ENCODE data around the gene ABCA9.
"Not testable (repeated sequence)": the region's sequence is repeated elsewhere in the genome, so short reads cannot be mapped to it uniquely, and the experiment has no call there.

Gene ABCA9, protein sequence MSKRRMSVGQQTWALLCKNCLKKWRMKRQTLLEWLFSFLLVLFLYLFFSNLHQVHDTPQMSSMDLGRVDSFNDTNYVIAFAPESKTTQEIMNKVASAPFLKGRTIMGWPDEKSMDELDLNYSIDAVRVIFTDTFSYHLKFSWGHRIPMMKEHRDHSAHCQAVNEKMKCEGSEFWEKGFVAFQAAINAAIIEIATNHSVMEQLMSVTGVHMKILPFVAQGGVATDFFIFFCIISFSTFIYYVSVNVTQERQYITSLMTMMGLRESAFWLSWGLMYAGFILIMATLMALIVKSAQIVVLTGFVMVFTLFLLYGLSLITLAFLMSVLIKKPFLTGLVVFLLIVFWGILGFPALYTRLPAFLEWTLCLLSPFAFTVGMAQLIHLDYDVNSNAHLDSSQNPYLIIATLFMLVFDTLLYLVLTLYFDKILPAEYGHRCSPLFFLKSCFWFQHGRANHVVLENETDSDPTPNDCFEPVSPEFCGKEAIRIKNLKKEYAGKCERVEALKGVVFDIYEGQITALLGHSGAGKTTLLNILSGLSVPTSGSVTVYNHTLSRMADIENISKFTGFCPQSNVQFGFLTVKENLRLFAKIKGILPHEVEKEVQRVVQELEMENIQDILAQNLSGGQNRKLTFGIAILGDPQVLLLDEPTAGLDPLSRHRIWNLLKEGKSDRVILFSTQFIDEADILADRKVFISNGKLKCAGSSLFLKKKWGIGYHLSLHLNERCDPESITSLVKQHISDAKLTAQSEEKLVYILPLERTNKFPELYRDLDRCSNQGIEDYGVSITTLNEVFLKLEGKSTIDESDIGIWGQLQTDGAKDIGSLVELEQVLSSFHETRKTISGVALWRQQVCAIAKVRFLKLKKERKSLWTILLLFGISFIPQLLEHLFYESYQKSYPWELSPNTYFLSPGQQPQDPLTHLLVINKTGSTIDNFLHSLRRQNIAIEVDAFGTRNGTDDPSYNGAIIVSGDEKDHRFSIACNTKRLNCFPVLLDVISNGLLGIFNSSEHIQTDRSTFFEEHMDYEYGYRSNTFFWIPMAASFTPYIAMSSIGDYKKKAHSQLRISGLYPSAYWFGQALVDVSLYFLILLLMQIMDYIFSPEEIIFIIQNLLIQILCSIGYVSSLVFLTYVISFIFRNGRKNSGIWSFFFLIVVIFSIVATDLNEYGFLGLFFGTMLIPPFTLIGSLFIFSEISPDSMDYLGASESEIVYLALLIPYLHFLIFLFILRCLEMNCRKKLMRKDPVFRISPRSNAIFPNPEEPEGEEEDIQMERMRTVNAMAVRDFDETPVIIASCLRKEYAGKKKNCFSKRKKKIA (N-terminal part only)

GRCh38 chr17:69060822-69061221, at the start of gene ABCA9:
TSS of gene ABCA9 (minus strand) at chr17:69060927. CDS start at chr17:69051126, 9,801 bp downstream.
- DNase-seq = no peak

DNA sequence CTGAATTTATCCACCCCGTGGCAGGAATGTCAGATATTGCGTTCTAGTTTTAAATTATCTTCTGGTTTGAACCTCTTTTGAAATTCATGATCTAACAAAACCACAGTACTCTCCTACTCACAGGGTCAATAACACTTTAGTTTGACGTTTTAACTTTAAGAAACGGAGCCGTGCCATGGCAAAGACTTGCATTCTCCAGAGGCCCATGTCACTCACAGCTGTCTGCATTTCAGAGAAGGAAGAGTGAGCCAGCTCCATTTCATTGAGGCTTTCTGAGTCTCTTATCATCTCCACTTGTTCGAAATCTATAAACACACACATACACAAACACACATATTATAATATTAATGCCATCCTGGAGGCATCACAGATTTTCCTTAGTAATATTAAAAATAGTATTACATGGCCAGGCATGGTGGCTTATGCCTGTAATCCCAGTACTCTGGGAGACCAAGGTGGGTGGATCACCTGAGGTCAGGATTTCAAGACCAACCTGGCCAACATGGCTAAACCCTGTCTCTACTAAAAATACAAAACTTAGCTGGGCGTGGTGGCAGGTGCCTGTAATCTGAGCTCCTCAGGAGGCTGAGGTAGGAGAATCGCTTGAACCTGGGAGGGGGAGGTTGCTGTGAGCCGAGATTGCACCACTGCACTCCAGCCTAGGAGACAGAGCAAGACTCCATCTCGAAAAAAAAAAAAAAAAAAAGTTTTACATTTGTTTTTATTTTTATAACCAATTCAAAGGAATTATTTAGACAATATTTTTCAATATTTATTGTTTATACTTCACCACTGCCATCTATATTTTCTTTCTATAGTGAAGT, 45.4 kb upstream of the ABCA9 start:
- DNase-seq = no peak

- DNase-seq = no peak
These were observed 43.0 kb upstream of the ABCA9 start for GRCh38 chr17:69103557-69104233.

GRCh38 chr17:69098625-69099024, 37.9 kb upstream of the ABCA9 start:
- DNase-seq = no peak

DNA sequence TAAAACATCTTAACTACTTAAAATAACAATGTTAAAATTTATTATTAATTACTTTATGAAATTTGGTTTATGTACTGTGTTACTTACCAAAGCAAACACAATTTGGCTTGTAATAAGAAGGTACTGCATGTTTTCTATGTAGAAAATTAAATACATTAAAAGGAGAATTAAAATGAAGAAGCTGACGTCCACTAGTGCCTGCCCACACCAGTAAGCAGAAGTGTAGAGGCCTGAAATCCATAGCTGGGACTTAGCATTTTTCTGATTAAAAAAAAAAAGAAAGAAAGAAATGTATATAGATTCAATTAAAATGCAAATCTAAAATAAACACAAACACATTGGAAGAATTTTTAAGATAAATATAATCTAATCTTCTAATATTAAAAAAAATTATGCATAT, 35.8 kb upstream of the ABCA9 start:
- DNase-seq = no peak

DNA sequence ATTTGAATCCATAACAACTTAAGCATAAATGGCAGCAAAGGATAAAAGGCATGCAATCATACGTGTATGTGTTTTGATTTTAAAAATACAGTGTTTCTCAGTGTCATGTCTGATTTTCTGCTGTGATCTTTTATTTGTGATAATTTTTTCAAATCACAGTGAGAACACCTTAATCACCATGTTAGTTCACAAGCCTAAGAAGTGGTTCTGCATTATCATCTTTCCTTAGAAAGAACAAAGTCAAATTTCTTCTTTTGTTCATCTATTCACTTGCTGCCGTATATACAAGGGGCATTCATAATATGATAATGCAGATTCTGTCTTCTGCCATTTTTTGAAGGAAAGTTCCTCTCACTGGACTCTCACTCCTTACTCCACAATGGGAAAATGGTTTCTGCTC, 33.3 kb upstream of the ABCA9 start:
- DNase-seq = no peak

- no peak for DNase-seq
These were observed 32.6 kb upstream of the ABCA9 start for GRCh38 chr17:69093279-69093789.

DNA sequence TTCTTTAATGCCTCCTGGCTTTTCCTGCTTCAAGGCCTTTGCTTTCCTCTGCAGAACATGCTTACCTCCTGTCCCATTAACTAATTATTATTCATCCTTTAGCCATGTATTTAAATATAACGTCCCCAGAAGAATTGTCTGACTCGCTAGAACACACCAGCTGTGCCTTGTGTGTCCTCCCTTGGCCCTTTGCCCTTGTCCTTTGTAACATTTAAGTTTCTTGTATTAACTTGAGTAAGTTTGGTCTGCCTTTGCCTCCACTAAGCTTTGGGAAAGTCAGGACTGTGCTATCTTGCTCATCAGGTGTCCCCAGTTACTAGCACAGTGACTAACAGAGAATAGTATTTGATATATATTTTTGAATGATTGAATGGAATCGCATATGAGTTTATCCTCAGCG, 29.6 kb upstream of the ABCA9 start:
- DNase-seq = no peak

DNA sequence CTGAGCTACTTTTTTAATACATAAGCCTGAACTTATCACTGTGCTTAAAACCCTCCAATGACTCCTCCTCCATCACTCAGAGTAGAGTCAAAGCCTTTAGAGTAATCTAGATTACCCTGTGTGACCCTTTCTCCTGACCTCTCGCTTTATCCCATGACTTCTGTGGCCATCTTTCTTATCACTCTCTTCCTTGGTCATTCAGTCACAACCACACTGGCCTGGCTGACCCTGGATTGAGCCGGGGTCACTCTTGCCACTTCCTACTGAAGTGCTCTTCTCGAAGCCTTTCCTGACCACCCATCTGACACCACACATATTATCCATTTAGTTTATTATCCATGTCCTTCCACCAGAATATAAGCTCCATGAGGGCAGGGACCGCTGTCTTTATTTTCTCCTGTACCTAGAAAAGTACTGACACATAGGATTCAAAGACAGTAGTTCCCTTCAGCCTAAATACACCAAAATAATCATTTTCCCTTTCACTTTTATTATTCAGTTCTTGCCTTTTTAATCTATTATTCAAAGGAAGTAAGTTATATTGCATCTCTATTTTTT, 28.0 kb upstream of the ABCA9 start:
- DNase-seq = no peak

- DNase-seq = no peak
These were observed 25.9 kb upstream of the ABCA9 start for GRCh38 chr17:69086641-69087040.

DNA sequence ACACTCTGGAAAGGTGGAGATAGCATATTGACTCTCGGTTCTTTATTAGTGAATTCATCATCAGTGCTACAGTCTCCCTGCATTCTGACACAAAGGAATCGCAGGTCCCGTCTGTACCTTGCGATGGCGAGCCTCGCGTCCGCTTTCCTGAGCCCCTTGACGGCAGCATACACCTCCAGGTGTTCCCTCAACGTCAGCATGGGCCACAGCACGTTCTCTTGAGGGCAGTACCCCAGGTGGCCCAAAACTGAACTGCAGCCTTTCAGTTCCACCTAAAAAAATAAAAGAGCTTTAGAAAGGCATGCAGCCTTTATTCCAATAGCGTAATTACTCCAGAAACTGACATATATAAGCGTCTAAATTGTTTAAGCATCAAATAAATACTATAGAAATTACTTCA, 24.2 kb upstream of the ABCA9 start:
- peak; percentile 25 for DNase-seq

DNA sequence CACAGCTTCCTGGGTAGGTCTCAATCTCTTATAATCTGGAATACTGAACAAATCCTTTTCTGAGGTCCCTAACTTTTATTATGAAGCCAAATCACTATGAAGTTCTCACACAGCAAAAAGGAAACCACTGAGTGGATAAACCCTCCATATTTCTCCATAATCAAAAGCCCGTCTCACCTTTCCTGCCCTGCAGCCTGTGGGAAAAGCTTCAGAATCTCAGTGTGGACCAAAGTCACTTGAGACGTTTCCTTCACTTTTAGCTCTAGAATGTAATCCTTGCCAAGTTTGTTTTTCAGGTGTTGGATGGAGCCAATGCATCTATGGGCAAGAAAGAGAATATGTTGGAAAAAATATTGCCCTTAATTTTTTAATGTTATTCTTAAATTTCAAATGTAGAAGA, 22.0 kb upstream of the ABCA9 start:
- no peak for DNase-seq

DNA sequence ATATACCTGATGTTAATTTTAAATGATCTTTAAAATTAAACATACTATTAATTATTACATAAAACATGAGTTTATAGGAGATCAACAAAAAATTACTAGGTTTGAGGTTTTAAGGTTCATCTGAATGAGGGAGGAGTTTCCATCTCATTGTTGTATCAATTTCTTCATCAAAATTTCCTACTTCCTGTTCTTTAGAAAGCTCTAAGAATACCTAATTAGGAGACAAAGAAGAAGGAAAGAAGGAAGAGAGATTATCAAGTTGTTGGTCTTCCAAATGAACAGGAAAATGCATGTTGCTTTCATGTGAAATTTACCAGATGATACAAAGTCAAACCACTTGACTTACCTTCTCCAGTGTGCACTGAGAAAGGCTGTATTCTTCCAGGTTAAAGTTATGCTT, 18.1 kb upstream of the ABCA9 start:
- DNase-seq = no peak

- DNase-seq = no peak
These were observed 15.1 kb upstream of the ABCA9 start for GRCh38 chr17:69075823-69076222.

GRCh38 chr17:69073392-69073791, 12.7 kb upstream of the ABCA9 start:
- not testable (repeated sequence) for DNase-seq

DNA sequence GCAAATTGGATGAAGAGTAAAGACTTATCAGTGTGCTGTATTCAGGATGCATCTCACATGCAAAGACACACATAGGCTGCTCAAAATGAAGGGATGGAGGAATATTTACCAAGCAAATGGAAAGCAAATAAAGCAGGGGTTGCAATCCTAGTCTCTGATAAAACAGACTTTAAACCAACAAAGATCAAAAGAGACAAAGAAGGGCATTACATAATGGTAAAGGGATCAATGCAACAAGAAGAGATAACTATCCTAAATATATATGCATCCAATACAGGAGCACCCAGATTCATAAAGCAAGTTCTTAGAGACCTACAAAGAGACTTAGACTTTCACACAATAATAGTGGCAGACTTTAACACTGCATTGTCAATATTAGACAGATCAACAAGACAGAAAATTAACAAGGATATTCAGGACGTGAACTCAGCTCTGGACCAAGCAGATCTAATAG, 12.1 kb upstream of the ABCA9 start:
- DNase-seq = peak; percentile 72

DNA sequence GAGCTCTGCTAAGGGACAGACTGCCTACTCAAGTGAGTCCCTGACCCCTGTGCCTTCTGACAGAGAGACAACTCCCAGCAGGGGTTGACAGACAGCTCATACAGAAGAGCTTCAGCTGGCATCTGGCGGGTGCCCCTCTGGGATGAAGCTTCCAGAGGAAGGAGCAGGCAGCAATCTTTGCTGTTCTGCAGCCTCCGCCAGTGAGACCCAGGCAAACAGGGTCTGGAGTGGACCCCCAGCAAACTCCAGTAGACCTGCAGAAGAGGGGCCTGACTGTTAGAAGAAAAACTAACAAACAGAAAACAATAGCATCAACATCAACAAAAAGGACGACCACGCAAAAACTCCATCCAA, 10.5 kb upstream of the ABCA9 start:
- DNase-seq = peak; percentile 42

- peak; percentile 70 for DNase-seq
These were observed 9.9 kb upstream of the ABCA9 start for GRCh38 chr17:69070378-69071232.

DNA sequence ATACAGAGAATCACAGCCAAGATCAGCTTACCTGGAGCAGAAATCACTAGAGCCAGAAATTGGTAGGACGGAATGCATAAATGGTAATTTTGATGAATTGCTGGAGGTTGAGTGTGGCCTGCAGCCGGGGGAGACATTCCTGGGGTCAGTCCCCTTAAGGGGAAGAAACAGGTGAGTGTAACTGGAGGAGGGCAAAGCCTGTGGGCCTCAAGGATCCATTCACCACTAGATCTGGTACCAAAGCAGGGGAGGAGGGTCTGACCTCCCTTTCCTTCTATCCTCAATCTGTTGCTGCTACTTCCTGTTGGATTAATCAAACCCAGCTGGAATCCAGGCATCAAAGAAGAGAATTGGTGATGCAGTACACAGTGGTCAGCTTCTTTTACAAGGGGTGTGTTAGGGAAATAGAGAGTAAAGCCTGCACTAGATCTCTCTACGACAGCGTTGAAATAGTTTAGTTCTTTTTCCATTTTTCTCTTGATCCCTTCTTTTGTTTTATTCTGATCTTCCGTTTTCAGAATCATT, 8.6 kb upstream of the ABCA9 start:
- peak; percentile 22 for DNase-seq
